Neural crest cell (in vitro differentiated cells): Measurements from ENCODE around the gene PLCB3. TPM values are rescaled to one million over a fixed set of nuclear protein-coding genes. Genes with fewer than 3 reads are reported as not detected.

ENCODE experiments used
- DNase-seq: peaks from one replicate; pipeline ENCODE4 v3.0.0; 2021; ENCODE audit warnings: low read depth, mixed read lengths, low spot score
- H3K27ac Mint-ChIP-seq: one replicate; pipeline ENCODE4 v1.8.0; 2021; ENCODE audit warnings: mild to moderate bottlenecking, mixed read lengths; ENCODE audit not compliant: unreplicated experiment
- H3K27me3 Mint-ChIP-seq: 2 replicates; pipeline ENCODE4 v1.8.0; 2021; ENCODE audit warnings: low read depth, mild to moderate bottlenecking, mixed read lengths
- H3K36me3 Mint-ChIP-seq: 2 replicates; pipeline ENCODE4 v1.8.0; 2021; ENCODE audit warnings: low read depth, mild to moderate bottlenecking, mixed read lengths
- H3K4me1 Mint-ChIP-seq: 2 replicates; pipeline ENCODE4 v1.8.0; 2021; ENCODE audit warnings: mixed read lengths
- H3K4me3 Mint-ChIP-seq: one replicate; pipeline ENCODE4 v1.8.0; 2021; ENCODE audit warnings: mild to moderate bottlenecking, mixed read lengths
- H3K9me3 Mint-ChIP-seq: 2 replicates; pipeline ENCODE4 v1.8.0; 2021; ENCODE audit warnings: mixed read lengths
- total RNA-seq: library from RNA; stranded (reverse); gene quantifications from 2 replicates; pipeline ENCODE4 v1.2.1, GENCODE V29; 2021
- TF ChIP-seq, protein P1 (sequence below): fragments of 200-600 bp; sonication (generic); conservative IDR thresholded peaks from 2 replicates; pipeline ENCODE4 v1.5.0; 2021; ENCODE audit warnings: antibody characterized with exemption, mild to moderate bottlenecking

PLCB3 gene
- total RNA-seq, 1 donor from 2014 or later: 36.4 TPM

DNA sequence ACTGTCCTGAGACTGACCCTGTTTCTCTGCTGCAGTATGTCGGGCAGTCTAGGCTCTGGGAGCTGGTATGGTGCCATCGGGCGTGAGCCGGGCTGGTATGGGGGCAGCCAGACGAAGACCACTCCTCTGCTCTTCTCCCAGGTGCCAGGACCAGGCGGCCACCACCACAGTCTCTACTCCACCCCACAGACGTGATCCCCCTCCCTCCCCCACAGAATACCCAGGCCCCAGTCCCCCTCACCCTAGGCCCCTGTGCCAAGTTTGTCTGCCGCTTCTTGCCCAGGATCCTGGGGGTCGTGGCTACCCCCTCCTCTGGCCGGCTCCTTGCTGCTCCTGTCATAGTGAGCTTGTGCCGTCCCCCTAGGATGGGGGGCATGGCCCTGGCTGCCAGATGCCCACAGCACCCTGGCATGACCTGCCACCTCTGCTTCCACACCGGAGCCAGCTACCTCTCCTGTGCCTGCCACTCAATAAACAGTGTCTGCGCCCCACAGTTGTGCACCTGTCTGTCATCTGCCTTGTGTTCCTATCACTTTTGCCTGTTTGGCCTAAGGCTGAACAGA, 37.8 kb downstream of the PLCB3 start:
- H3K27me3 Mint-ChIP-seq: peaks cover 51% of the 10 kb centered on the region
- H3K4me1 Mint-ChIP-seq: peaks cover 16% of the 10 kb centered on the region
- no peak overlapping the region for H3K27ac Mint-ChIP-seq
- no peak for DNase-seq
- H3K36me3 Mint-ChIP-seq: no peaks in the 10 kb centered on the region
- H3K9me3 Mint-ChIP-seq: no peaks in the 10 kb centered on the region
- peak overlapping the region; percentile 77 for H3K4me3 Mint-ChIP-seq
- TF ChIP-seq, protein P1, sequence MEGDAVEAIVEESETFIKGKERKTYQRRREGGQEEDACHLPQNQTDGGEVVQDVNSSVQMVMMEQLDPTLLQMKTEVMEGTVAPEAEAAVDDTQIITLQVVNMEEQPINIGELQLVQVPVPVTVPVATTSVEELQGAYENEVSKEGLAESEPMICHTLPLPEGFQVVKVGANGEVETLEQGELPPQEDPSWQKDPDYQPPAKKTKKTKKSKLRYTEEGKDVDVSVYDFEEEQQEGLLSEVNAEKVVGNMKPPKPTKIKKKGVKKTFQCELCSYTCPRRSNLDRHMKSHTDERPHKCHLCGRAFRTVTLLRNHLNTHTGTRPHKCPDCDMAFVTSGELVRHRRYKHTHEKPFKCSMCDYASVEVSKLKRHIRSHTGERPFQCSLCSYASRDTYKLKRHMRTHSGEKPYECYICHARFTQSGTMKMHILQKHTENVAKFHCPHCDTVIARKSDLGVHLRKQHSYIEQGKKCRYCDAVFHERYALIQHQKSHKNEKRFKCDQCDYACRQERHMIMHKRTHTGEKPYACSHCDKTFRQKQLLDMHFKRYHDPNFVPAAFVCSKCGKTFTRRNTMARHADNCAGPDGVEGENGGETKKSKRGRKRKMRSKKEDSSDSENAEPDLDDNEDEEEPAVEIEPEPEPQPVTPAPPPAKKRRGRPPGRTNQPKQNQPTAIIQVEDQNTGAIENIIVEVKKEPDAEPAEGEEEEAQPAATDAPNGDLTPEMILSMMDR: no peak

DNA sequence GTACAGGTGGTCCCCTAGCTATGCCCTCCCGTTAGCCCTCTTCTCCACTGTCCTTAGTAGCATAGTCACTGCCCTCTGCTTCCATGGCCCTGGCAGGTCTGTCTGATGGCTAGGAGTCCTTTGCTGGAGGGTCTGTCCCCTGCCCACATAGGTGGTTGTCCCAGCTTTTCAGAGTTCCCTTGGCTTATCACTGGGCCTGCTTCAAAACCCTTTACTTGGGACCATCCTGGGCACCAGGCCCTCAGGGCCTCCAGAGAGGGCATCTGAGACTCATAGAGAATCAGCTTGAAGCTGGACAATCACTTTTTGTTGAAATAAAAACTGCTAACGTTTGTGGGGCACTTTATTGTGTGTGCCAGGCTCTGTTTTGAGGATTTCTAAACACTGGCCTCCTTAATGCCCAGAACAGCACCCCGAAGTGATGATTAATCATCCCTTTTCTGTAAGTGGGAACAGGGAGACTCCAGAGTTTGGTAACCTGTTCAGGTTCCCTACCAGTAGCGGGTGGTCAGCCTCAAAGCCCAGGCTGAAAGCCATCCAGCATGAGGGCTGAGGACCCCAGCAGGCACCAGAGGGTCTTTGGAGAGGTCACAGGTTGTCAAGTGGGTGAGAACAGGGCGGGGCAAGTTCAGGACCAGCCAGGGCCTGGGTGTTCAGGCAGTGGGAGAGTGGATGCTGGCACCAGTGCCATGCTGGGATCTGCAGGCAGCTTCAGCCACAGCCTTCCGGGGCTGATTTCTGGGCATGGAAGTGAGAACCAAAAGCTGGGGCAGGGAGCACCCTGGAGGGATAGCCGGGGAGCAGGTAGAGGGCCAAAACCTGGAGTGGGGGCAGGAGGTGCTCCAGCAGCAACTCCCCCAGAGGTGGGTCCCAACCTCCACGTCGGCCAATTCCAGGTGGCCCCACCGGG, 39.3 kb downstream of the PLCB3 start:
- peaks cover 67% of the 10 kb centered on the region for H3K27me3 Mint-ChIP-seq
- no peaks in the 10 kb centered on the region for H3K9me3 Mint-ChIP-seq
- no peaks in the 10 kb centered on the region for H3K36me3 Mint-ChIP-seq
- no peak for DNase-seq
- peaks cover 25% of the 10 kb centered on the region for H3K4me1 Mint-ChIP-seq
- TF ChIP-seq, protein P1: no peak
- H3K4me3 Mint-ChIP-seq: peak overlapping the region; percentile 66
- H3K27ac Mint-ChIP-seq: no peak overlapping the region

DNA sequence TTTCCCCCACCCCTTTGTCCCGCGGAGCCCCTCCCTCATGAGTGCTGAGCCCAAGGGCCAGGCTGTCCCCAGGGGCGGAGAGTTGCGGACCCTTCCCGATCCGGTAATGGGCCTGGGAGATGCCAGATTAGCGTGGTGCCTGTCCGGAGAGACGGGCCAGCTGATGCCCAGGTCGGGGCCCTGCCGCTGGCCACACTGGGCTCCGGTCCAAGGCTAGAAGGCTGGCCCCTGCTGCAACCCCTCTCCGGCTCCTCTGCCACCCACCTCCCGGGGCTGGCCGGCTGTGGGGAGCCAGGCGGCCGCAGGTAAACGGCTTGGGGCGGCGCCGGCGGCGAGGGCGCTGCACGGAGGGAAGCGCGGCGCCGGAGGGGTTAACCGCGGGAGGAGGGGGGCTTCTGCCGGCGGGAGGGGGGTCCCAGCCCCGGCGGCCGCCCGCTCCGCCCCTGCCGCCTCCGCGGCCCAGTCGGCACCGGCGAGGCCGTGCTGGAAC, 40.0 kb downstream of the PLCB3 start, which contains the start of gene KCNK4:
Gene KCNK4 (plus strand): TSS at position 41 of the 490 bp plus-strand sequence. CDS start 1,717 bp downstream, outside the sequence.
- Mint-ChIP-seq H3K9me3 (no peaks in the 10 kb centered on the region), H3K36me3 (no peaks in the 10 kb centered on the region), H3K27me3 (peaks cover 74% of the 10 kb centered on the region), H3K4me3 (peak within 1 kb of the TSS; percentile 66), H3K4me1 (peaks cover 24% of the 10 kb centered on the region), H3K27ac (no peak within 1 kb of the TSS)
- TF ChIP-seq, protein P1: no peak
- DNase-seq: no peak

DNA sequence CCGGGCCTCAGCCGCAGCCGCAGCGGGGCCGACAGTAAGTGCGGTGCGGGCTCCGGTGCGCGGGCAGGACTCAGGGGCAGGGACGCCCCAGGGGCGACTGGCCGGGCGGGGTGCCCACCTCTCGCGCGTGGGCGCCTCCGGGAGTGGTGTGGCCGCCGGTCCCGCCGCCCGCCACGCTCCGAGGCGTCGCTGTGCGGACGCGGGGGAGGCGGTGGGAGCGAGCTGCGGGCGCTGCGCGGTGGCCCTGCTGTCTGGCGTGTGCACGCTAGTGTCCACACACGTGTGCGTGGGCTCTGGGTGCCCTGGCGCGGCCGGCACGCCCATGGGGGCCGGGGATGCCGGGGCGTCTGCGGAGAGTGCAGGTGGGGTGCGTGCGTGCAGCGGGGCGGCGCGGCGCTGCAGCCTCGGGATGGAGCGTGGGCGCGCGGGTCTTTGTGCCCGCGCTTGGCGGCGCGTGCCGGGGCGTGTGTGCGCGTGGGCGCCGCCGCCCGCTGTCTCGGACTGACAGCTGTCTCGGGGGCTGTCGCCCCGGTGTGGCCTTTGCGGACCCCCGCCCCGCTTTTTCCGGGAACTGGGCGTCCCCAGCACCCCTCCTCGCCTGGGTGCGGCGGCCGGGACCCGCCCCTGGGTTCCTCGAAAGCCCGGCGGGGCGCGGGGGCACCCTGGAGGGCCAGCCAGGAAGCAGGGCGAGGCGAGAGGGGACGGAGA, 40.6 kb downstream of the PLCB3 start:
- no peak overlapping the region for H3K4me3 Mint-ChIP-seq
- H3K27ac Mint-ChIP-seq: no peak overlapping the region
- TF ChIP-seq, protein P1: no peak
- H3K27me3 Mint-ChIP-seq: peaks cover 77% of the 10 kb centered on the region
- H3K9me3 Mint-ChIP-seq: no peaks in the 10 kb centered on the region
- H3K36me3 Mint-ChIP-seq: no peaks in the 10 kb centered on the region
- H3K4me1 Mint-ChIP-seq: peaks cover 18% of the 10 kb centered on the region
- DNase-seq: no peak

DNA sequence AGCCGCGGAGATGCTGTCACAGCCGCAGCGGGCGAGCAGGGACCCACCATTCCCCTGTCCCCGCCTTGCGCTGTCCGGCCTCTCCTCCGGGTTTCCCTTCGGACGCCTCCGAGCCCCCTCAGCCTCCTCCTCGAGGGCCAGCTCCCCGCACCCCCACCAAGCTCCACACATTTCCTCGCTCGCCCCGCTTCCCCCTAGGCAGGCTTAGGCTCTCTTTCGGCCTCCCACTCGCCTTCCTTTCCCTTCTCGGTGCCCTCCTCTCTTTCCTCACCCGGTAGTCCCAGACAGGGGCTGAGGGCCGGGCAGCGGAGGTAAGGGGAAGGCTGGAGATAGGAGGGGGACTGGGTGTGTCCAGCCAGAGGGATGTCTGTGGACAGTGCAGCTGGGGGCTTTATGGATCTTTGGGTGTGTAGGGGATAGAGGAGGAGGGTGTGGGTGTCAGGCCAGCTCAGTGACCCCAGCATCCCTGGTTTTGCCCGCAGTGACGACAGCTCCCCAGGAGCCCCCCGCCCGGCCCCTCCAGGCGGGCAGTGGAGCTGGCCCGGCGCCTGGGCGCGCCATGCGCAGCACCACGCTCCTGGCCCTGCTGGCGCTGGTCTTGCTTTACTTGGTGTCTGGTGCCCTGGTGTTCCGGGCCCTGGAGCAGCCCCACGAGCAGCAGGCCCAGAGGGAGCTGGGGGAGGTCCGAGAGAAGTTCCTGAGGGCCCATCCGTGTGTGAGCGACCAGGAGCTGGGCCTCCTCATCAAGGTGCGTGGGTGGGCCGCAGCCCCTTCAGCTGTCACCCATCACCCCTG, 41.3 kb downstream of the PLCB3 start:
- TF ChIP-seq, protein P1: no peak
- no peaks in the 10 kb centered on the region for H3K36me3 Mint-ChIP-seq
- no peak overlapping the region for H3K27ac Mint-ChIP-seq
- peaks cover 19% of the 10 kb centered on the region for H3K4me1 Mint-ChIP-seq
- H3K27me3 Mint-ChIP-seq: peaks cover 81% of the 10 kb centered on the region
- no peak overlapping the region for H3K4me3 Mint-ChIP-seq
- H3K9me3 Mint-ChIP-seq: no peaks in the 10 kb centered on the region
- no peak for DNase-seq
